ENCODE data around the gene CELA3B. TPM values are rescaled to one million over a fixed set of nuclear protein-coding genes. Genes with fewer than 3 reads are reported as not detected.

The CELA3B gene, protein sequence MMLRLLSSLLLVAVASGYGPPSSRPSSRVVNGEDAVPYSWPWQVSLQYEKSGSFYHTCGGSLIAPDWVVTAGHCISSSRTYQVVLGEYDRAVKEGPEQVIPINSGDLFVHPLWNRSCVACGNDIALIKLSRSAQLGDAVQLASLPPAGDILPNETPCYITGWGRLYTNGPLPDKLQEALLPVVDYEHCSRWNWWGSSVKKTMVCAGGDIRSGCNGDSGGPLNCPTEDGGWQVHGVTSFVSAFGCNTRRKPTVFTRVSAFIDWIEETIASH
- total RNA-seq: not detected in 2 replicates

DNA sequence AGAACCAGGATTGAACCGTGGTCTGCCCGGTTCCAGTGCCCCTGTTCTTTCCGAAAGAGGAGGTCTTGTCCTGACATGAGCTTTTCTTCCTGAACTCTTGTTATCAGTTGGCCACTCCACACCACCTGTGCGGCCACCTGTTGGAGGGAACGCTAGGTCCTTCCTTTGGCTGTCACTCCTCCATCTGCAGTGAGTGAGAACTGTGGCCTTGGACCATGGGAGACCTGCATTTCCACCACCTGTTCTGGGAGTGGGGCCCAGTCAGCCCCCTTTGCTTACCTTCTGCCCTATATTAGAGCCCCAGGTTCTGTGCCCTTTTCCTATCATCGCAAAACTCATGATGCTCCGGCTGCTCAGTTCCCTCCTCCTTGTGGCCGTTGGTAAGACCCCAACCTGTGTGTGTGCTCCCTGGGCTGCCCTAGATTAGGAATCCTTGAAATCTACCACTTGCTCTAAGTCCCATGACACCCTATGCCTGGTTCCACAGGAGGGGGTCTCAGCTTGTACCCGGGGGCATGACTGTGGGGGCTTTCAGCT, at the start of gene CELA3B:
CELA3B (plus strand) TSS at position 320 of the 537 bp plus-strand sequence; CDS start at position 338, 18 bp downstream.

DNA sequence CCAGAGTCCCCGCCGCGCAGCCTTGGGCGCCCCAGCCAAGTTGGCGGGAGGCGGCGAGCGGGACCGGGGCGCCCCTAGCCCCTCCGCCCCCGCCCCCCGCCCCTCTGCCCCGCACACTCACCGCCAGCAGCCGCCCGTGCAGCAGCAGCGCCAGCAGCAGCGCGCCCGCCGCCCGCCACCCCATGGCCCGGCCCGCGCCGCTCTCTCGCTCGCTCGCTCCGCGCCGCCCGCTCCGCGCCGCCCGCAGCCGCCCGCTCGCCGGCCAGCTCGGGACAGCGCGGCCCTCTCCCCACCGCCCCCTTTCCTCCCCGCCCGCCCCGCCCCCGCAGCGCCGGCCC, 39.8 kb upstream of the CELA3B start, which contains the start of gene HSPG2:
HSPG2 (minus strand) TSS at position 277 of the 338 bp plus-strand sequence; CDS start at position 184, 93 bp downstream.

DNA sequence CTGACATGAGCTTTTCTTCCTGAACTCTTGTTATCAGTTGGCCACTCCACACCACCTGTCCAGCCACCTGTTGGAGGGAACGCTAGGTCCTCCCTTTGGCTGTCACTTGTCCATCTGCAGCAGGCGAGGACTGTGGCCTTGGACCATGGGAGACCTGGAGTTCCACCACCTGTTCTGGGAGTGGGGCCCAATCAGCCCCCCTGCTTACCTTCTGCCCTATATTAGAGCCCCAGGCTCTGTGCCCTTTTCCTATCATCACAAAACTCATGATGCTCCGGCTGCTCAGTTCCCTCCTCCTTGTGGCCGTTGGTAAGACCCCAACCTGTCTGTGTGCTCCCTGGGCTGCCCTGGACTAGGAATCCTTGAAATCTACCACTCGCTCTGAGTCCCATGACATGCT, 24.6 kb downstream of the CELA3B start, which contains the start of gene CELA3A:
CELA3A (plus strand) TSS at position 249 of the 400 bp plus-strand sequence; CDS start at position 267, 18 bp downstream.

Other genes with a start within 250 kb of the CELA3B start
- 14.9 and 20.0 TPM in 2 replicates for gene USP48, start 193.9 kb upstream of the CELA3B start, total RNA-seq
- gene LDLRAD2, start 164.8 kb upstream of the CELA3B start, total RNA-seq: not detected in 2 replicates
- 73.9 and 164 TPM in 2 replicates for gene HSPG2, start 39.7 kb upstream of the CELA3B start, total RNA-seq
- not detected in 2 replicates for gene CELA3A, start 24.6 kb downstream of the CELA3B start, total RNA-seq
- gene CDC42, start 75.7 kb downstream of the CELA3B start, total RNA-seq: 313 and 321 TPM in 2 replicates
- 0.08 TPM in 1 of 2 replicates, not detected in the other for gene WNT4, start 166.1 kb downstream of the CELA3B start, total RNA-seq

Data from hair follicular keratinocyte (primary cell).